HEK293T (cell line): Measurements from ENCODE around the gene AMH.

Experiments used
- CTCF ChIA-PET: fragments of 350-600 bp; formaldehyde crosslinking; extraction: SDS; loops from one replicate; lab custom pipeline; 2021; ENCODE audit warnings: antibody characterized with exemption, inconsistent platforms; lab: Yijun Ruan, JAX
- POLR2A ChIA-PET: fragments of 350-600 bp; formaldehyde crosslinking; extraction: SDS; loops from one replicate; lab custom pipeline; 2020; ENCODE audit warnings: antibody characterized with exemption, inconsistent platforms; lab: Yijun Ruan, JAX
- DNase-seq: peaks from one replicate; pipeline ENCODE4 v3.0.0; 2012; ENCODE audit warnings: mixed read lengths; ENCODE audit errors: extremely low spot score
- ARNT ChIP-seq: fragments of 450-650 bp; IDR thresholded peaks from 2 replicates; pipeline ENCODE4 v1.6.1; 2017; ENCODE audit warnings: mild to moderate bottlenecking
- BHLHE40 ChIP-seq: fragments of 450-650 bp; IDR thresholded peaks from 2 replicates; pipeline ENCODE4 v1.6.1; 2016; ENCODE audit warnings: mild to moderate bottlenecking, moderate library complexity, borderline replicate concordance
- CTBP1 ChIP-seq: fragments of 450-650 bp; IDR thresholded peaks from 2 replicates; pipeline ENCODE4 v1.6.1; 2016; ENCODE audit warnings: borderline replicate concordance
- ELF4 ChIP-seq: fragments of 450-650 bp; IDR thresholded peaks from 2 replicates; pipeline ENCODE4 v1.6.1; 2017; ENCODE audit warnings: antibody characterized with exemption
- FOXA1 ChIP-seq: fragments of 450-650 bp; IDR thresholded peaks from 2 replicates; pipeline ENCODE4 v1.6.1; 2016; ENCODE audit warnings: mild to moderate bottlenecking
- FOXK2 ChIP-seq: fragments of 450-650 bp; IDR thresholded peaks from 2 replicates; pipeline ENCODE4 v1.6.1; 2016; ENCODE audit warnings: mild to moderate bottlenecking
- FOXM1 ChIP-seq: fragments of 450-650 bp; IDR thresholded peaks from 2 replicates; pipeline ENCODE4 v1.6.1; 2017; ENCODE audit warnings: mild to moderate bottlenecking, borderline replicate concordance
- HDGF ChIP-seq: fragments of 450-650 bp; IDR thresholded peaks from 2 replicates; pipeline ENCODE4 v1.6.1; 2017; ENCODE audit warnings: antibody characterized with exemption, borderline replicate concordance
- L3MBTL2 ChIP-seq: fragments of 450-650 bp; conservative IDR thresholded peaks from 2 replicates; pipeline ENCODE4 v1.6.1; 2016; ENCODE audit warnings: mild to moderate bottlenecking
- LEF1 ChIP-seq: fragments of 450-650 bp; IDR thresholded peaks from 2 replicates; pipeline ENCODE4 v1.6.1; 2017; ENCODE audit warnings: mild to moderate bottlenecking, borderline replicate concordance
- NFRKB ChIP-seq: fragments of 450-650 bp; IDR thresholded peaks from 2 replicates; pipeline ENCODE4 v1.6.1; 2016; ENCODE audit warnings: mild to moderate bottlenecking, moderate library complexity
- SP1 ChIP-seq: fragments of 450-650 bp; IDR thresholded peaks from 2 replicates; pipeline ENCODE4 v1.6.1; 2017
- SUZ12 ChIP-seq: fragments of 450-650 bp; IDR thresholded peaks from 2 replicates; pipeline ENCODE4 v1.6.1; 2016; ENCODE audit warnings: mild to moderate bottlenecking
- TARDBP ChIP-seq: fragments of 450-650 bp; IDR thresholded peaks from 2 replicates; pipeline ENCODE4 v1.6.1; 2016
- ZNF384 ChIP-seq: fragments of 450-650 bp; IDR thresholded peaks from 2 replicates; pipeline ENCODE4 v1.6.1; 2016
- TF ChIP-seq, protein P1 (sequence below): fragments of 450-650 bp; IDR thresholded peaks from 2 replicates; pipeline ENCODE4 v1.6.1; 2016

The AMH gene

DNA sequence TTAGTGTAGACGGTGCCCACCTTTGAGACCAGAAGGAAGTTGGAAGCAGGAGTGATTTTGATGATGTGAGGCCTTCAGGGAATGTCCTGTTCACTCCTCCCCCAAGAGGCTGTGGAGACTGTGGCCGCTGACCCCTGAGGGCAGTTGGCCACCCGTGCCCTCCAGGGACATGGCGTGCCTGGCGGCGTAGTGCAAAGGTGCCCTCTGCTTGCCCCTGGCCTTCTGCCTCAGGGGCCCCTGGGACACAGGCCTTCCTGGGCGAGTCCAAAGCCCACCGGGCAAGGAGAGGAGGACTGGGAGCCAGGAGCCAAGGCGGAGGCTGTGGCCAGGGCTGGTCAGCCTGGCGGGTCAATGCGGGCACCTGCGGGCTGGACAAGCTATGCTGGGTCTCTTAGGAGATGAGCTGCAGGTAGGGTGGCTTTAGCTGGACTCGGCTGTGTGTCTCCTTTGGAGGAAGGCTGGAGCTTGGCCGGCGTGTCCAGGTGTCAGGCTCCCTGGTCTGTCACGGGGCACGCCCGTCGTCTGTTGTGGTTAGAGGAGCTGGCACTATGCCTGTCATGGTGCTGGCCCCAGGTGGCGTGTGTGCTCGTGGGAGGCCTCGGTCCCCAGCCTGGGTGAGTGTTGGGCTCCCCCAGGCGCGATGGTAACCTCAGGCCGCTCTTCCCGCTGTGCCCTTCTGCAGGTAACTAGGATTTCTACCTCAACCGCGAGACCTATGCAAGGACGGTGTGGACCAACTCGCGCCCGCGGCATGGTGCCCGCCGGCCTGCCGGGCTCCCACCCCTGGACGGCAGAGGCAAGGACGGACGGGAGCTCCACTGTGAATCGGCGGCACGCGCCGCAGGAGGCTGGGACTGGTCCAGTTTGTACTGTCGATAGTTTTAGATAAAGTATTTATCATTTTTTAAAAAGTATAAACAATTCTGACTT, 19.8 kb upstream of the AMH start:
- no peak for DNase-seq
- ChIA-PET CTCF (interaction anchor here (1.0 kb wide), 1 partner anchor 299 kb away, joined by 3 read pairs; no protein-coding TSS in a partner anchor), POLR2A (no interaction called here)
- no peak for TF ChIP-seq ELF4
- TF ChIP-seq BHLHE40, result no peak
- TF ChIP-seq, protein P1, sequence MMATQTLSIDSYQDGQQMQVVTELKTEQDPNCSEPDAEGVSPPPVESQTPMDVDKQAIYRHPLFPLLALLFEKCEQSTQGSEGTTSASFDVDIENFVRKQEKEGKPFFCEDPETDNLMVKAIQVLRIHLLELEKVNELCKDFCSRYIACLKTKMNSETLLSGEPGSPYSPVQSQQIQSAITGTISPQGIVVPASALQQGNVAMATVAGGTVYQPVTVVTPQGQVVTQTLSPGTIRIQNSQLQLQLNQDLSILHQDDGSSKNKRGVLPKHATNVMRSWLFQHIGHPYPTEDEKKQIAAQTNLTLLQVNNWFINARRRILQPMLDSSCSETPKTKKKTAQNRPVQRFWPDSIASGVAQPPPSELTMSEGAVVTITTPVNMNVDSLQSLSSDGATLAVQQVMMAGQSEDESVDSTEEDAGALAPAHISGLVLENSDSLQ, result no peak
- TF ChIP-seq ZNF384, result no peak
- no peak for TF ChIP-seq FOXM1
- no peak for TF ChIP-seq ARNT
- no peak for TF ChIP-seq CTBP1
- no peak for TF ChIP-seq TARDBP
- TF ChIP-seq FOXA1, result no peak
- no peak for TF ChIP-seq LEF1
- no peak for TF ChIP-seq NFRKB
- no peak for TF ChIP-seq SUZ12
- no peak for TF ChIP-seq FOXK2
- no peak for TF ChIP-seq SP1
- no peak for TF ChIP-seq HDGF
- TF ChIP-seq L3MBTL2, result no peak

DNA sequence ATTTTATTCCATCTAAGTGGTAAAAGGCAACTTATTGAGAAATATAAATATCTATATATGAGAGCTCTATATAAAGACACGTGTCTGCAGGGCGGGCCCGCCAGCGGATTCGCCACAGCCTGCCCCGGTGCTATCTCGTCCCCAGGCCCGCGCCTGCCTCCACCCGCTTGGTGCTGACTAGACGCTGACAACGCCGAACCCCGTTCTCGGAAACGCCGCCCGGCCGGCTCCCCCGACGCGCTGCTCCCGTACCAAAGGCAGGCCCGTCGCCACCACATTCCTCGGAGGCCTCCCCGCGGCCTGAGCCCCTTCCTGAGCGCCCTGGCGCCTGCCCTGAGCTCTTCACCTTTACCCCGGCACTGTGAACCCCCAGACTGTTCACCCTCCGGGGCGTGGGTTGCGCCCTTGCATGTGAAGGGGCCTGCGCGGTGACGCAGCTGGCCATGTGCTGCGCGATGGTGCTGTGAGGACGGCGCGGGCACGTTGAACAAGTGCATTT, 19.0 kb upstream of the AMH start:
- ChIA-PET CTCF (interaction anchor here (0.8 to 1.0 kb wide), 2 partner anchors 36 to 299 kb away, joined by 3 read pairs; no protein-coding TSS in a partner anchor), POLR2A (no interaction called here)
- DNase-seq, result no peak
- TF ChIP-seq SP1, result no peak
- no peak for TF ChIP-seq ARNT
- no peak for TF ChIP-seq L3MBTL2
- no peak for TF ChIP-seq HDGF
- no peak for TF ChIP-seq CTBP1
- TF ChIP-seq, protein P1, result no peak
- no peak for TF ChIP-seq SUZ12
- no peak for TF ChIP-seq FOXA1
- no peak for TF ChIP-seq LEF1
- TF ChIP-seq TARDBP, result no peak
- TF ChIP-seq NFRKB, result no peak
- TF ChIP-seq FOXK2, result no peak
- no peak for TF ChIP-seq ELF4
- TF ChIP-seq ZNF384, result no peak
- no peak for TF ChIP-seq BHLHE40
- TF ChIP-seq FOXM1, result no peak

DNA sequence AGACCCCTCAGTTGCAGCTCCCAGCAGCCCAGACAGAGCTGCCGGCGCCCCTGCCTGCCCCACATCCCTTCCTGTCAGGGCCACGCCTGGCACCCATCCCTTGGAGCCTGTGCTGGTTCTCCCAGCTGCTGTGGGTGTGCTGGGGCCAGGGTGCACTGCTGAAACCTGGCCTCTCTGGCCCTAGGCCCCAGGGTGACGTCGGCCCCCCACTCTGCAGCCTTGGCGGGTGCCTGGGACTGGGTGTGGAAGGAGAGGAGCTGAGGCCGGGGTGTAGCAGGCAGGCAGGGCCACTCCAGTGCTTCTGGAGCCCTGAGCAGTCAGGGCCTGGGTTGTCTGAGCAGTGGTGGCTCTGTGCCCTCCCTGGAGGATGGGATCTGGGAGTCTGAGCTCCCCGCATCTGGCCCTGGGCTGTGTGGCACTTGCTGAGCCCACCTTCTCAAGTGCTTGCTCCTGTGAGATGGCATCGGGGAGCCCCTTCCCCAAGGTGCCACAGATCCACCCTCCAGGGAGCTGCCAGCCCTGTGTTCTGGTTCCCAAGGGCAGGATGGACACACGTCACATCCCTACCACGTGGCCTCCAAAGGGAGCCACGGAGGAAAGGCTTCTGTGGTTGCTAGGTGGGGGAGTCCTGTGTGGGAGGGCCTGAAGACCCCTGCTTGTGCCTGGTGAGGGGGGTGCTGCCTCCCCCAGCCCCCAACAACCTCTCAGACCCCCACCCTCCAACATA, 18.2 kb upstream of the AMH start:
- POLR2A ChIA-PET, result interaction anchor here (1.5 kb wide), 1 partner anchor 62 kb away, joined by 3 read pairs; no protein-coding TSS in a partner anchor
- DNase-seq, result no peak
- CTCF ChIA-PET, result interaction anchor here (0.8 to 1.0 kb wide), 3 partner anchors 9 to 300 kb away, joined by 3 read pairs; no protein-coding TSS in a partner anchor

DNA sequence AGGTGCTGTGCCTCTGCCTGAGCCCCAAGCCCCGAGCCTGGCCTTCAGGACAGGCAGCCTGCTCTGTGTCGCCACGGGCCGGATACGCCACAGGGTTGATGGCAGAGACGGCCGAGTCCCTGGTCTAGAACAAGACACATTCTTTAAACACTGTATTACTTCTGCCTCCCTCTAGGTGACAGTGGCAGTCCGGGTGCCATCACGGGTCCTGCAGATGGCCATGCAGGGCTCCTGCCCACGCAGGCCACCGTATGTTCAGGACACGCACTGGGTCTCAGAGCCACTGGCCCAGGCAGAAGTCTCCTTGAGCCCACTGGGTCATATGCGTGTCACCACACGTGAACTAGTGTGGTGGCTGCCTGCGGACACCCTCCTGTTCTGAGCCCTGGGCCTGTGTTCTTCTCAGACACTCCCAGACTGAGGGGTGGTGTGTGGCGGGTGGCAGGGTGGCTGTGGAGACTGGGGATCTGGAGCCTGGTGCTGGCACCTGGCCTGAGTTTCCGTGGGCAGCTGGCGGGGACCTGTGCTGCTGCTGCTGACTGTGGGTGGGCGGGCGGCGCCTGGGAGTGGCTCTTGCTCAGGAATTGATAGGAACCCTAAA, 17.4 kb upstream of the AMH start:
- CTCF ChIA-PET, result interaction anchor here (1.0 kb wide), 1 partner anchor 10 kb away, joined by 3 read pairs; no protein-coding TSS in a partner anchor
- POLR2A ChIA-PET, result interaction anchor here (1.5 kb wide), 1 partner anchor 62 kb away, joined by 3 read pairs; no protein-coding TSS in a partner anchor
- no peak for DNase-seq
- TF ChIP-seq CTBP1 (no peak), SP1 (no peak)

More for the DNA sequence above, 18.2 kb upstream of the AMH start:
- TF ChIP-seq FOXA1 (no peak), BHLHE40 (no peak), NFRKB (no peak), FOXM1 (no peak)

DNA sequence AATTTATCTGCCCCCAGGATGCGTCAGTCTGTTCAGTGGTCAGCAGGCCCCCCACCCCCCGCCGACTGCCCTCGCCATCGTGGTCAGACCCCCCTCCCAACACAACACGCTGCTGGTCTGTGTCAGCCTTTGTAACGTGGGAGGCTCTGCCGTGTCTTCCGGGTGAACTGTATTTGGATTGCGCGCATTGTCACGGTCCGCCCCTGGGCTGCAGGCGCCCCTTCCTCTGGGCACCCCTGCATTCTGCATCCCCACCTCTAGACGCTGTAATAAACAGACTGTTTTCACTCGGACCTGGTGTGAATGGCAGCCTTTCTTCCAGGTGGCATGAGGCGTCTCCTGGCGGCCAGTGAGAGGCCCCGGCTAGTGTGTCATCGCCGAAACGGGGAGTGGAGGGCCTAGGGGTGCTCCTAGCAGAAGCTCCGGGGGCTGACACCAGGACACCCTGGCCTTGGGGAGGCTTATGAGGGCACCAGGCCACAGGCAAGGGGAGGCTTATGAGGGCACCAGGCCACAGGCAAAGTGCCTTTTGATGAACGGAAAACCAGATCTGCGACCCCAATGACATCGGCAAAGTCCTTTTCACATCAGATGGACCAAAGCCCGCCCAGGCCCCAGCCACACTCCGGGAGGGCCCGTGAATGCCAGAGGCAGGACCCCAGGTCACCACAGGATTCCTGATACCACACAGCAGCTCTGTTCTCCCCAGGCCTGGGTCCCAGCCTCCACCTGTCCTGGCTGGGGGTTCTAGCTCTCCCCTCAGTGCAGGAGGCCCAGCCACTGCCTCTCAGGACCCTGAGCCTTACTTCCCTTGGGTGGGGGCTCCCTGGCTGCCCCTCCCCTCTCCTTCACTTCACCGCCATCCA, 16.6 kb upstream of the AMH start:
- ChIA-PET CTCF (no interaction called here), POLR2A (interaction anchor here (0.9 kb wide), 1 partner anchor 16 kb away, joined by 4 read pairs; no protein-coding TSS in a partner anchor)
- TF ChIP-seq HDGF (no peak), L3MBTL2 (no peak), SP1 (no peak), ELF4 (no peak), FOXA1 (no peak), TARDBP (no peak), ARNT (no peak), BHLHE40 (no peak), FOXM1 (no peak), CTBP1 (no peak), ZNF384 (no peak), FOXK2 (no peak), LEF1 (no peak), NFRKB (no peak), SUZ12 (no peak)
- TF ChIP-seq, protein P1, result no peak
- DNase-seq, result no peak
